HepG2 (cell line): ENCODE data around the gene CHN2. TPM values are rescaled to one million over a fixed set of nuclear protein-coding genes. Genes with fewer than 3 reads are reported as not detected.

Experiments used
- ATAC-seq: fragments of 200-7000 bp; cut with Tn5 transposase; 3 replicates; pipeline ENCODE4 v1.9.1; 2020; ENCODE audit warnings: mild to moderate bottlenecking, moderate library complexity
- BruUV-seq: library from RNA; stranded (reverse); fragments of 400-500 nt; replicated peaks from 2 replicates; lab custom pipeline; 2021; lab: Mats Ljungman, UMichigan
- CTCF ChIA-PET: fragments of 300-600 bp; formaldehyde crosslinking; extraction: SDS; loops from one replicate; lab custom pipeline; 2021; ENCODE audit warnings: low total read pairs, inconsistent platforms, low intra/inter-chr PET ratio; lab: Yijun Ruan, JAX
- POLR2A ChIA-PET: fragments of 350-600 bp; sonication (Branson Sonifier 250); formaldehyde crosslinking; loops from one replicate; lab custom pipeline; 2020; ENCODE audit warnings: antibody characterized with exemption, inconsistent platforms; lab: Yijun Ruan, JAX
- DNase-seq: peaks from one replicate; pipeline ENCODE4 v3.0.0-alpha.2; 2015; ENCODE audit warnings: low spot score
- FAIRE-seq: peaks from 3 replicates; lab custom pipeline; 2011; peaks lifted over from hg19 to GRCh38; lab: Jason Lieb, UNC
- H2AFZ ChIP-seq: one replicate; pipeline ENCODE4 v1.6.1; 2011; ENCODE audit warnings: low read length, inconsistent platforms
- H3K27ac ChIP-seq: fragments of 300-600 bp; 3 replicates; pipeline ENCODE4 v1.8.0; 2011; ENCODE audit warnings: mixed run types, mild to moderate bottlenecking, mixed read lengths, low read length, inconsistent platforms; ENCODE audit not compliant: insufficient read depth; ENCODE audit errors: extremely low read length
- H3K27me3 ChIP-seq, 2 experiments: fragments of 200-600 bp in 1 of 2; 2 replicates in 1 of 2; 3 replicates in 1 of 2; pipeline versions ENCODE4 v1.6.0 to v1.8.0; 2011; ENCODE audit warnings: low read length in 2 of 2, mild to moderate bottlenecking in 2 of 2, moderate library complexity in 2 of 2, inconsistent platforms in 1 of 2; ENCODE audit not compliant: insufficient read depth in 2 of 2, control insufficient read depth in 1 of 2
- H3K36me3 ChIP-seq, 2 experiments: fragments of 200-600 bp in 1 of 2; replicated peaks in 1 of 2; 2 replicates in 1 of 2; 3 replicates in 1 of 2; pipeline versions ENCODE4 v1.5.1 to v1.8.0; 2011; ENCODE audit warnings: low read length in 2 of 2, inconsistent platforms in 1 of 2; ENCODE audit not compliant: insufficient read depth in 2 of 2, control insufficient read depth in 1 of 2
- H3K4me1 ChIP-seq: 2 replicates; pipeline ENCODE4 v1.5.1; 2012; ENCODE audit warnings: low read length, inconsistent platforms; ENCODE audit not compliant: insufficient read depth
- H3K4me2 ChIP-seq: 2 replicates; pipeline ENCODE4 v1.6.0; 2011; ENCODE audit warnings: low read depth, low read length, inconsistent platforms
- H3K4me3 ChIP-seq, 3 experiments: fragments of 200-600 bp in 1 of 3; sonication (generic), shearing (Covaris generic) in 1 of 3; replicated peaks in 1 of 3; 2 replicates each; pipeline ENCODE4 v1.5.1; 2011 to 2016; ENCODE audit warnings: low read length in 3 of 3, inconsistent platforms in 2 of 3, low read depth in 2 of 3, mild to moderate bottlenecking in 2 of 3, control low read depth in 1 of 3, mixed read lengths in 1 of 3; ENCODE audit not compliant: insufficient read depth in 1 of 3
- H3K79me2 ChIP-seq: one replicate; pipeline ENCODE4 v1.6.1; 2011; ENCODE audit warnings: low read length, inconsistent platforms; ENCODE audit not compliant: insufficient read depth
- H3K9ac ChIP-seq: 2 replicates; pipeline ENCODE4 v1.6.0; 2011; ENCODE audit warnings: mild to moderate bottlenecking, low read depth, low read length, inconsistent platforms; ENCODE audit not compliant: insufficient read depth
- H3K9me3 ChIP-seq: 2 replicates; pipeline ENCODE4 v1.5.1; 2012; ENCODE audit warnings: mild to moderate bottlenecking, low read length
- H4K20me1 ChIP-seq: 2 replicates; pipeline ENCODE4 v1.6.0; 2011; ENCODE audit warnings: inconsistent platforms, mild to moderate bottlenecking, low read length, moderate library complexity; ENCODE audit not compliant: insufficient read depth
- ETS1 ChIP-seq: sonication (generic); formaldehyde crosslinking; IDR thresholded peaks from 2 replicates; pipeline ENCODE4 v1.4.0; 2020; ENCODE audit warnings: missing genetic modification reagents
- FOXP4 ChIP-seq: sonication (generic); formaldehyde crosslinking; IDR thresholded peaks from 2 replicates; pipeline ENCODE4 v1.4.0; 2020; ENCODE audit warnings: missing genetic modification reagents
- GRHL1 ChIP-seq: sonication (generic); formaldehyde crosslinking; conservative IDR thresholded peaks from 2 replicates; pipeline ENCODE4 v1.8.0; 2022; ENCODE audit warnings: missing genetic modification reagents
- GTF3A ChIP-seq: sonication (generic); formaldehyde crosslinking; conservative IDR thresholded peaks from 2 replicates; pipeline ENCODE4 v1.4.0; 2020; ENCODE audit warnings: mild to moderate bottlenecking, missing genetic modification reagents
- MAFF ChIP-seq: IDR thresholded peaks from 2 replicates; pipeline ENCODE4 v1.6.1; 2011; ENCODE audit warnings: low read depth, low read length, improper control_type of control experiment
- MAFK ChIP-seq, 2 experiments: IDR thresholded peaks in 1 of 2; conservative IDR thresholded peaks in 1 of 2; 2 replicates each; pipeline ENCODE4 v1.6.1; 2011; ENCODE audit warnings: improper control_type of control experiment in 2 of 2, low read length in 2 of 2
- PHF21A ChIP-seq: sonication (generic); formaldehyde crosslinking; IDR thresholded peaks from 2 replicates; pipeline ENCODE4 v1.5.0; 2020; ENCODE audit warnings: mild to moderate bottlenecking, missing genetic modification reagents
- SPEN ChIP-seq: sonication (generic); formaldehyde crosslinking; IDR thresholded peaks from 2 replicates; pipeline ENCODE4 v1.5.1; 2020; ENCODE audit warnings: low read depth, mild to moderate bottlenecking, missing genetic modification reagents
- TRIM22 ChIP-seq: fragments of 450-650 bp; IDR thresholded peaks from 2 replicates; pipeline ENCODE4 v1.6.1; 2017
- ZBTB26 ChIP-seq: IDR thresholded peaks from 2 replicates; pipeline ENCODE4 v1.6.1; 2016; ENCODE audit warnings: missing compliant biosample characterization, missing genetic modification reagents, borderline replicate concordance
- ZNF232 ChIP-seq: sonication (generic); formaldehyde crosslinking; IDR thresholded peaks from 2 replicates; pipeline ENCODE4 v1.4.0; 2020; ENCODE audit warnings: missing genetic modification reagents, borderline replicate concordance
- ZNF451 ChIP-seq: sonication (generic); formaldehyde crosslinking; IDR thresholded peaks from 2 replicates; pipeline ENCODE4 v1.5.0; 2020; ENCODE audit warnings: mild to moderate bottlenecking, missing genetic modification reagents
- ZNF878 ChIP-seq: sonication (generic); formaldehyde crosslinking; IDR thresholded peaks from 2 replicates; pipeline ENCODE4 v1.8.1; 2023; ENCODE audit warnings: mild to moderate bottlenecking, missing genetic modification reagents, moderate library complexity
- WGBS: methylation state at CpG from one replicate; pipeline ENCODE4 v1.1.6; 2017; ENCODE audit warnings: low lambda C conversion rate; 5-methylcytosine and 5-hydroxymethylcytosine counted together
- in situ Hi-C: cut with HindIII; loops from 2 replicates; pipeline ENCODE4 v1.10.0; 2017; ENCODE audit warnings: low pct_unique_long_range_greater_than_20kb; ENCODE audit not compliant: extremely low pct_ligation_motif_present
- intact Hi-C: fragments of 100-400 bp; cut with micrococcal nuclease; formaldehyde crosslinking; loops from one replicate; pipeline ENCODE4 v1.10.0; 2022; ENCODE audit not compliant: unreplicated experiment
- polyA plus RNA-seq, 8 experiments: library from polyadenylated mRNA; depleted of rRNA in 3 of 8; stranded (reverse) in 7 of 8; unstranded in 1 of 8; fragments of >200 nt; fragmentation: Illumina TruSeq in 4 of 8; extraction: Trizol in 4 of 8; gene quantifications; 2 replicates each; pipeline versions ENCODE4 v1.2.1 to v1.2.3, GENCODE V29; 2011 to 2016; ENCODE audit warnings: low read depth in 4 of 8, missing spikeins in 1 of 8, mixed read lengths in 1 of 8; ENCODE audit not compliant: insufficient read depth in 1 of 8
- total RNA-seq, 5 experiments: library from RNA; depleted of rRNA; stranded (reverse); fragments of >200 nt; fragmentation: Illumina TruSeq; extraction: Trizol; gene quantifications; 2 replicates each; pipeline ENCODE4 v1.2.3, GENCODE V29; 2016; ENCODE audit warnings: low read depth in 1 of 5

Gene CHN2
- total and polyA plus RNA-seq, 2 of the 13 experiments (the other 11 are each of a cell fraction or from before 2014, with no cell fraction given), result 23.5 to 30.5 TPM

GRCh38 chr7:29459589-29459988 is 265.0 kb downstream of the CHN2 start (continued):
- TF ChIP-seq FOXP4 (CRISPR knock-in tag), result no peak
- TF ChIP-seq ZNF878 (CRISPR knock-in tag), result no peak
- TF ChIP-seq TRIM22, result no peak

GRCh38 chr7:29461996-29462395 is 267.4 kb downstream of the CHN2 start:
- no peak overlapping the region for H3K4me3 ChIP-seq
- DNase-seq (no peak), FAIRE-seq (no peak), ATAC-seq (no peak)
- H3K4me2 ChIP-seq, result no peak overlapping the region
- intact Hi-C loops (no loop called here), in situ Hi-C loops (no loop called here)
- peaks cover 7 to 16% of the 10 kb centered on the region in 2 experiments; a peak in 4 of 5 replicates for H3K36me3 ChIP-seq
- 92% methylated on average over 4 of the region's 4 CpGs for WGBS
- H3K9ac ChIP-seq, result no peak overlapping the region
- CTCF ChIA-PET, result no interaction called here
- H3K4me1 ChIP-seq, result peaks cover 22% of the 10 kb centered on the region
- POLR2A ChIA-PET, result no interaction called here
- no peak overlapping the region for H3K27ac ChIP-seq
- BruUV-seq, result no TSS peak
- no peaks in the 10 kb centered on the region for H3K9me3 ChIP-seq
- no peaks in the 10 kb centered on the region for H4K20me1 ChIP-seq
- no peaks in the 10 kb centered on the region for H3K27me3 ChIP-seq
- peak; percentile 84 for TF ChIP-seq MAFF
- no peak for TF ChIP-seq ETS1 (CRISPR knock-in tag)
- TF ChIP-seq ZNF232 (CRISPR knock-in tag), result no peak
- no peak for TF ChIP-seq GRHL1 (CRISPR knock-in tag)
- TF ChIP-seq MAFK (conservative IDR thresholded peaks at IDR 0.05 in 1 of 2, IDR thresholded peaks at IDR 0.05 in 1 of 2; ENCODE audit: low read length in 2 of 2), result peak; percentile 79 to 85
- no peak for TF ChIP-seq SPEN (CRISPR knock-in tag)
- TF ChIP-seq PHF21A, result no peak
- TF ChIP-seq ZBTB26, result no peak
- TF ChIP-seq ZNF451 (CRISPR knock-in tag), result no peak
- TF ChIP-seq GTF3A (CRISPR knock-in tag), result no peak
- no peaks in the 10 kb centered on the region for H3K79me2 ChIP-seq
- no peak overlapping the region for H2AFZ ChIP-seq
